Hypothalamus (tissue), 51 donors: ENCODE data around the gene KLHL26.
"Not testable (repeated sequence)": the region's sequence is repeated elsewhere in the genome, so short reads cannot be mapped to it uniquely, and the experiment has no call there.

Source experiments
- DNase-seq, 51 donors: peaks; one replicate each; lab custom pipeline; 2025; lab: John Stamatoyannopoulos, UW

KLHL26 gene

DNA sequence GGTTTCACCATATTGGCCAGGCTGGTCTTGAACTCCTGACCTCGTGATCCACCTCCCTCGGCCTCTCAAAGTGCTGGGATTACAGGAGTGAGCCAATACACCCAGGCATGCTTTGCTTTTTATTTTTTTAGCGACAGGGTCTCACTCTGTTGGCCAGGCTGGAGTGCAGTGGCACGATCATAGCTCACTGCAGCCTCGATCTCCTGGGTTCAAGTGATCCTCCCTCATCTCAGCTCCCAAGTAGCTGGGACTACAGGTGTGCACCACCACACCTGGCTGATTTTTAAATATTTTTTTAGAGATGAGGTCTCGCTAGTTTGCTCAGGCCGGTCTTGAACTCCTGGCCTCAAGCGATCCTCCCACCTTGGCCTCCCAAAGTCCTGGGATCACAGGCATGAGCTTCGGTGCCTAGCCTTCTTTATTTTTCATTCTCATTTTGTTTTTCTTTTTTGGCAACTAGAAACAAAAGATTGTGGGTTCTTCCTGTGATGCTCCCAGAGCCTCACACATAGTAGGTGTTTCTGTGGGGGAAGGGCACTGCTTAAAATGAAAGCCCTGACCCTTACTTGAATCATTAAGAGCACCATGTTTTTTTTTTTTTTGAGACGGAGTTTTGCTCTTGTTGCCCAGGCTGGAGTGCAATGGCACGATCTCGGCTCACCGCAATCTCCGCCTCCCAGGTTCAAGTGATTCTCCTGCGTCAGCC, 36.0 kb upstream of the KLHL26 start:
- not testable (repeated sequence) for DNase-seq

DNA sequence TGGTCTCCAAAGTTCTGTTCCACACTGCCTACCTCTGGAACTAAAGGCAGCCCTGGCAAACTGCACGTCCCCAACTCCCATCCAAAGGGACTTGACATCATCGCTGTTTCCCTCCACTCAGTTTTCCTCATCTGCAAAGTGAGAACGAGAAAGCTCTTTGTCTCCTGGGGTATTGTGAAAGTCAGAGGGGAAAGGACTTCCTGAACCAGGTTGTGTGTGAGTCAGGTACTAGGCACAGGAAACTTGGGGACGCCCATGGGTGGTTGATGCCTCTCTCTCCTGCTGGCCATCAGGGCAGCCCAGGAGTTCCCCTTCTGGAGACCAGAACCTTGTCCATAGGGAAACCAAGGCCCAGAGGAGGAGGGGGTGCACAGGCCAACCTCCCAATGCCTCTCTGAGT, 35.0 kb upstream of the KLHL26 start:
- DNase-seq: no peak

DNA sequence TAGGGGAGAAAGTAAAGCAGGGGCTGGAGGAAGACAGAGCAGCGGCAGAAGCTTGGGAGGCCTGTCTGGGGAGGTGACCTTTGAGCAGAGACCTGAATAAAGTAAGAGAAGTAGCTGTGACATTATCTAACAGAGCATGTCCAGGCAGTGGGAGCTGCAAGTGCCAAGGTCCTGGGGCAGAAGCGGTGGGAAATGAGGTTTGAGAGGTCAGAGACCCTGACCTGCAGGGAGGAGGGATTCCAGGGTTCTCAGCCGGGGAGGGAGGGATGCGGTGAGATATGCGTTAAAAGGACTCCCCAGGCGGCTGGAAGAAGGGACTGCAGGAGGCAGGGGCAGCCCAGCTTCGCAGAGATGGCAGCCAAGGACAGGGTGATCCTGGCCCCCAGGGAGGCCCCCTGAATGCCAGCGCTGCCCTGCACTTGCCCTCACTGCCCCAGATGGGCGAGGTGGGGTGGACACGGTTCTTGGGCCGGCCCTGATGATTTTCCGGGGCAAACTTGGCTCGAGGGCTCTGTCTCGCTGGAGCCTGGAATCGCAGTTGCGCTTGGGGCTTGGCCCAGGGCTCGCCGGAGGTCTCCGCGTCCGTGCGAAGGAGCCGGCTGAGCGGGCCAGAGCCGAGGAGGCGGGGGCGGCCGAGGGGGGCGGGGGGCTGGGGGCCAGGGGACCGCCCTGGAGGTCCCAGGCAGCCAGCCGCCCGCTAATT, 33.4 kb upstream of the KLHL26 start:
- no peak for DNase-seq

DNA sequence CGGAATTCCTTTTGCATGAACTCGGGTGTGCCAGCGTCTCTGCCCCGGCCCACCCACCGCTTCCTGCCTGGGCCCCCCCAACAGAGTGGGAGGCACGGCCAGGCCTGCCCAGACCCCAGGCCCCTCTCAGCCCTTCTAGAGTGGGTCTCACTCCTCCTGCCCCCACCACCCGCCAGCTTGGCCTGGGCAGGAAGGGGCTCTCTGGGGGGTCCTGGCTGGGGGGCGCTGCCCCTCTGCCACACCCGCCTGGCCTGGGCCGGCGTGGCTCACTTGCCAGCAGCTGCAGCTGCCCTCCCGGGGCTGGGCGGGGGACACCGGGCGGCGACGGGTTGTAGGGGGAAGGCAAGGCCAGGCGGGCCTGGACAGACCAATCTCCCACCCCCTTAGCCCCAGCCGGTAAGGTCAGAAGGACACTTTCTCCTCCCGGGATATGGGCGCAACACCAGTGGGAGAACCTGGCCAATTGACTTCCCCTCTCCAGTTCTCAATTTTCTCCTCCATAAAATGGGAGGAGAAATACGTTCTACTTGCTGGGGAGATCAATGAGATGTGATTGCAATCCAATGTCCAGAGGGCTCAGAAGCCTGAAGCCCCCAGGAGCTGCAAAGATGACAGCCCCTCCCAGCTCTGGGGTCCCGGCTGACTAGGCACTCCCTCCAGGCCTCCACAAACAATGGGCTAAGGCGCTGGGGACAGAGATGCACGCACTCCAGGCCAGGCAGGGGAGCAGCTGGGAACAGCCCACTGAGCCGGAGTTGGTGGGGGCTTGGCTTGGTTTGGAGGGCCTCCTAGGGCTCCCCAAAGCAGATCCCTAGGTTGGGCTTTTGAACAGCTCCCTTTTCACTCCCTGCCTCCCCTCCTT, 32.6 kb upstream of the KLHL26 start:
- no peak for DNase-seq

DNA sequence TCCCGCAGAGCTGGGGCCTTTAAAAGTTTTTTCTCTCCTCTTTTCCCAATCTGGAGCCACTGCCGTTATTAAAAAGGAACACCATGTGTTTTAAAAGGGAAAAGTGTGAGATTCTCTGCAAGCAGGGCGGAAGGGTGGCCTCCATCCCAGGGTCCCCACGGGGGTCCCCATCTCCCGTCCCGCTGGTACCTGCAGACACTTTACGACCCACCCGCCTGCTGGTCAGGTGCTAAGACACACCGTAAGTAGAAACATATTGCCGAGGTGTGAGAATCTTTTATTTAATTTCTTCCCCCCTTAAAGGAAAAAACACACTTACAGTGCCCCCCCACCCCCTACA, 32.0 kb upstream of the KLHL26 start:
- no peak for DNase-seq

DNA sequence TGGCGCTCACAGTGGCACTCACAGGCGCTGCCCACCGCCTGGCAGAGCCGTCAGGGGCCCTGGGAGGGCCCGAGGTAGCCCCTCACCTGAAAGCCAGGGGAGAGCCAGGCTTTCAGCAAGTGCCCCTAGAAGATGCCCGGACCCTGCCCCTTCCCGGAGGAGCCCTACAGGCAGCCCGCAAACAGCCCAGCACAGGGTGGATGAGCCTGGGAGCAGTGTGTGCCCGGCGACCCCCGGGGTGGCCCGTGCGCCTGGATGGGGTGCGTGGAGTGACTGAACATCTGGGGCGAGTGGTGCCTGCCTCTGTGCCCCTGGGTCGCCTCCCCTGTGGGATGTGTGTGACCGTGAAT, 31.7 kb upstream of the KLHL26 start:
- no peak for DNase-seq

DNA sequence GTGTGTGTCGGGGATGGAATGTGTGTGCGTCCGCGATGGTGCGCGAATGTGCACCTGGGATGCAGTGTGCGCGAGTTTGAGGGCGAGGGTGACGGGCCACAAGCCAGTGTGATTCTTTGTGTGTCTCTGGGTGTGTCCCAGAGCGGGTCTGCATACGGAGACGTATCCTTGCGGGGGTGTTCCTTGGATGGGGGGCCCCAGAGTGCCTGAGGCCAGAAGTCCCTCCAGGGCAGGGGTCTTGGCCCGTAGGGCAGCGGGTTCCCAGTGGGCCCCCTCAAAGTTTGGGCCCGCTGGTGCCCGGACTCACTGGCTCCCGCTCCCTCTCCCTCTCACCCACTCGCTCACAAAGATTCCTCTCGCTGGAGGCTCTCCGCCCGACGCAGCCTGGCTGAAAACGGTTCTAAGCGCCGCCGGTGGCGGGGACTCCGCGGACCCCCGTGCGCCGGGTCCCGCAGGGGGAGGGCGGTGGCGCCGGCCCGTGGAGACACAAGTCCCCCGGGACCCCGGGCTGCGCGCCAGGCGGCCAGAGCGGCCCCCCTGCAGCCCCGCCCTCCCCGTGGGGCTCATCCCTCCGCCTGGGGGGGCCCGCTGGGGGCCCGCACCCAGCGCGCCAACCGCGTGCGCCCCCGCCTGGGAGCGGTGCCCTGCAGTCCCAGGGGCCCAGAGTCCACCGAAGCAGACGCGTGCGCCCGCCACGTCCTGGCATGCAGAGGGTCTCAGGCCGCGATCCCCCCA, 31.1 kb upstream of the KLHL26 start:
- no peak for DNase-seq

DNA sequence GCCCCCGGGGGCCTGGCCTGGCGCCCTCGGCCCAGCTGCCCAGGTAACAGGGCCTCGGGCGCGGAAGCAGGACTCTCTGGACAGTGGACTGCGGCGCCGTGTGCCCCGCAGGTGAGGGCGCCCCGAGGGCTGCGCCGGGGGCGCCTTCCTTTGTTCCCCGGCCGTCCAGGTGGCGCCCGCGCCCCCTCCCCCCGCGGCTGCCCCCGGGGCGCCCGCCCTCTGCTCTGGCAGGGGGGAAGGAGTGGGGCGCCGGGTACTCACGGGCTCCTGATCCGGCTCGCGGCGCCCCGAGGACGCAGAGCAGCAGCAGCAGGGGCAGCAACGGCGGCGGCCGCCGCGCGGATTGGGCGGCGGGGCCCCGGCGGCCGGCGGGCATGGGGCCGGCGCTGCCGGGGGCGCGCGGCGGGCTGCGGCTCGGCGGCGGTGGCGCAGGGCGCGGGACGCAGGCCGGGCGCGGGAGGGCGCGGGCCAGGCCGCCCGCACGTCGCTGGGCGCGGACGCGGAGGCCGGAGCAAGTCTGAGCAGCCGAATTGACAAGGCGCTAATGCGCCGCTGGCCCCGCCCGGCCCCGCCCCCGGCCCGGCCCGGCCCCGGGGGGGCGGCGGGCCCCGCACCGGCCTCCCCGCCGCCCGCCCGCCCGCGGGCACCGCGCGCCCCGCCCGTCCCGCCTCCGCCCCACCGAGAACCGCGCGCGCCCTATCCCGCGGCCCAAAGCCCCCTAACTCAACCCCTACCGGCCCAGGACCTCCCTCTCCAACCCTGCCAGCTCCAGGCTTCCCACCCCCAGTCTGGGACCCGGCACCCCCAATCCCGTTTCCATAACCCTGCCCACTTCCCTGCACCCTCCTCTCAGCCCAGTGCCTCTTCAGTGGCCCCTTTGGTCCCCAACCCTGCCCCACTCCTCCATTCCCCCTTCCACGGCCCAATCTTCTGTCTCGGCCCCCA, 30.3 kb upstream of the KLHL26 start, which contains the start of gene CRLF1:
Gene CRLF1, minus strand, starts transcription at position 519 of the 945 bp plus-strand sequence. Its CDS starts 143 bp downstream, at position 376.
- DNase-seq: no peak

DNA sequence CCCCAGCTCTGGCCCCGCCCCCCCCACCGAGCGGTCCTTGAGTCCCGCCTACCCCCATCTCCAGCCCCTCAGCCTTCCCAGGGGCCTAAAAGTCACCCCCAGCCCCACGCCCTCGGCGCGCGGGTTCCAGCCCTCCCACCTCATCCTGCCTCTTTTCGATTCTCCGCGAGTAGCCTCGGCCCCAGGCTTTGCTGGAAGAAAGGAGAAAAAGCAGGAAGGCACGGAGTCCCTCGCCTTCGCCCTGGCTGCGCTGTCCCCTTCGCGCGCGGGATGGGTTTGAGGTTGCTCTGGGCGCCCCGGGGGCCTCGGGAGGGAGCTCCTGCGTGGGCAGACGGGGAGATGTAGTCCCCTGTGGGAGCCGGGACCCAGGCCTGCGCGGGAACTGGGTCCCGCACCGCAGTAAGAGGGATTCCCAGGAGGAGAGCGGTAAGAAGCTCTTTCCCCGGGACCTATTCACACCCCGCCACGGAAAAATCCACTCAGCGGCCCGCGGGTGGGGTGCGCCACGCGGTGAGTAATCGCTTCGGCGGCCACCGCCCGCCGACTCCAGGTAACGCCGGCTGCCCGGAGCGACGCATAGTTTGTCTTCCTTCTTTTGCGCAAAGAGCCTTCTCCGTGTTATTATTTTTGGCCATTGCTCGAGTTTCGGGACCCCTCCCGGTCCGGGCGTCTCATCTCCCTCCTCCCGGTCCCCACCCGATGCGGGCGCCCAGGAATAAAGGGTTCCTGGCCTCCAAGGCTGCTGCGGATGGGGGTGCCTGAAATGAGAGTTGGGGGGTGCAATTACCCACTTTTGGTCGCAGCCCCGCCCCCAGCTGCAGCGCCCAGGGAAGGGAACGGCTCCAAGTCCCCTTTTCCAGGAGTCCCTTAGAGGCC, 29.4 kb upstream of the KLHL26 start:
- peak in 1 of 51 donors; percentile 14 for DNase-seq

DNA sequence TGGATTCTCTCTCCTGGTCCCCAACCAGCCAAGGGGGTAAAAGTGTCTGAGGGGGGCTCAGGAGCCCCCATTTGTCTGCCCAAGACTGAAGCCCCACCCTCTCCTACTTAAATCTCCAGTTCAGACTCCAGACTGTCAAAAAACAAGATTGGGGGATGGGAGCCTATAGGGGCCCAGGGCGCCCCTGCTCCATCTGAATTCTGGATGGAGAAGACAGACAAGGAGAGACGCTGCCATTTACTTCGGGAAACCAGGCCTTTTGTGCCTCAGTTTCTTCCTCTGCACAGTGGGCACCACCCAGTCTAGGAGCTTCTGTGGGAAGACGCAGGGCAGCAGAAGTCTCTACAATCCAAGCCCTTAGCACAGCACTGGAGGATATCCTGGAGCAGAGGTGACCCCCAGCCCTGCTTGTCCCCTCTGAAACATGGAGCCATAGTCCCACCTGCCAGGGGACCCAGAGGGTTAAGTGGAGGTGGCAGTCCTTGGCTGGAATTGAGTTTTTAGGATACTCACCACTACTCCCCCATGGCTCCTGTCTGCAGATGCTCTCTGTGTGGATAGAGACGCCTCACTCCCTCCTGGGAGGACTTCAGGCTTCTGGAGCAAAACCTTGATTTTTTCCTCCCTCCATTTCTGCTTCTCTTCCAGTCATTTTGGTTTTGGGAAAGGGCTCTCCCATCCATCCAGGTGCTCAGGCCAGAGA, 28.6 kb upstream of the KLHL26 start:
- DNase-seq: no peak

DNA sequence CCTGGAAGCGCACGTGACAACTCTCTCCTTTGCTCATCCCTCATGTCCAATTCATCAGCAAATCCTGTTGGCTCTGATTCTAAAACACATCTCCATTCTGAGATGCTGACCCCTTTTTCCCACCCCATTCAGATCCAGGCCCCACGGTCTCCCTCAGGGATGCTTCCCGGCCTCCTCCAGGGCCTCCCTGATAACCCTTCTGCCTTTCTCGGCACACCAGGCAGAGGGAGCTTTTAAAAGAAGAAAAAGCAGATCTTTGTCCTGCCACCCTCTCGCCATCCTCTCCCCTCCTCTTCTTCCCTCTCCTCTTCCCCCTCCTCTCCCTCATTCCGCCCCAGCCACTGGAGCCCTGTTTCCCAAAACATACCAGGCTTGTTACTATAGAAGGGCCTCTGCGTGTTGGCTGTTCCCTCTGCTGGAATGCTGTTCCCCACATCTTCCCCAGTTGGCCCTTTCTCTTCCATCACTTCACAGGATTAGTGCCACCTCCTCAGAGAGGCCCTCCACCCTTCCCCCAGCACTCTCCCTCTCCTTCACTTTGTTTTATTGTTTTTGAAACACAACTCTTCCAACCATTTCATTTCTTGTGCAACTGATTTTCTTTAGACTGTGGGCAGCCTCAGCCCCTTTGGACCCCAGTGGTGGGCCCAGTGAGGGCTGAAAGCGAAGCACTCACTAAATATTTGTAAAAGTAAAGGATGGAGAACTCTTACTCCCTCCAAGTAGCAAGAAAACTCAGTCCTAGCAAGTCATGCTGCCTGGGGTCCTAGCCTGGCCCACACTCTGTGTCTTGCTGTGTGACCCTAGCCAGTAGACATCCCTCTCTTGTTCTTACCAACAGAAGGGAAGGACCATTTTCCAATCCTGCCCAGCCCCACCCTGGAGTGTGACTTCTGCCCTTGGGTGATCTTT, 27.8 kb upstream of the KLHL26 start:
- no peak for DNase-seq

DNA sequence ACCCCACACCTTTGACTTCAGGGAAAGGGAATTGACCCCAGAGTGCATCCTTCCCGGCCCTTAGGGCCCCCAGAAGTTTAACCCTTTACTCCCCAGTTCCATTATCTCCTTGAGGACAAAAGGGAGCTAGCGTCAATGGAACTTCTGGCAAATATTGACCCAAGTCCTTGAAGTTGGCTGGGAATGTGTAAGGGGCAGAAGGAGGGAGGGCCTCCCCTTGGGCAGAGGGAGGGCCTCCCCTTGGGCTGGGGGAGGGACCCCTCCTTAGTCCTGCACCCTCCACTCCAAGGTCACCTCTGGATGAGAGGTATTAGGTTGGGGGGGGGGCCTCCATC, 27.1 kb upstream of the KLHL26 start:
- DNase-seq: no peak

DNA sequence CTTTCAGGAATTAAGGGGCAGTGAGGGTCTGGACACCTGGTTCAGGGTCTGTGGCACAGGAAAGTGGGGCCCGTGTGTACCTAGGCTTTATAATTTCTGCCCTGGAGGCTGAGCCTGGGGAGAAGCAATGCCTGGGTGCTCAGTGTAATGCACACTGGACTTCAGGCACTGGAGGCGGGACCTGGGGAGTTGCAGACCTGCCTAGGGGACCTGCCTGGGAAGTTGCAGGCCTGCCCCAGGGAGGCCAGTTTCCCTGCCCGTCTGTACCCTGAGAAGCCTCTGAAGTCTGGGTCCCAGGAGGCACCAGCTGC, 26.6 kb upstream of the KLHL26 start:
- no peak for DNase-seq

DNA sequence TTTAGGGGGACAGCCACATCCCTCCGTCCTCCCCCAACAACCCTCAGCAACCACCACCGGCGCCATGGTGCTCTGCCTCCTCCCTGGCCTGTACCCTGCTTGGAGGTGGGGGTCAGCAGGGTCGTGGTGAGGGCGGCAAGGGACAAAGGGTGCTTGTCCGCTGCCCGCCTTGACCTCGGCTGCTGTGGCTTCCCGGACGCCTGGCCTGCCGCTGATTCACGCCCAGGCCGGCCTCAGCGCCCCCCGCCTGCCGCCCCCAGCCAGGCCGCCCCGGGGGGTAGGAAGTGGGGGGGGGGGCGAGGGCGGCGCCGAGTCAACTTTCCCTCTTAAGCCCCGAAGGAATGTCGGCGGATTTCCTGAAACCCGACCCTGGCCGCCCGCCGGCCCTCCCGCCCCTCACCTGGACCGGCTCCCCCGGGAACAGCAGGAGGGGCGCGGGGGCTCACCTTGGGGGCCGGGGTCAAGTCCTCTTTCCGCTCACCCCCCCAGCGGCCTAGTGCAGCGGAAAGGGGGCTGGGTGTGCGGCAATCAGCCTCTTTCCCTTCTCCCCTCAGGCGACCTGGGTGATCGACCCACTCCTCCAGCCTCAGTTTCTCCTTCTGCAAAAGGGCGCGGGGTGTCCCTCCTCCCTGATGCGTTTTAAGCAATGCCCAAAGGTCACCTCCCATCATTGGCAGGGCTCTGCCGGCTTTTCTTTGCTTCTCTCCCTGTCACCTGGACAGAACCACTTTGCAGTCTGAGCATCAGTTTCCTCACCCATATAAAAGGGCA, 26.1 kb upstream of the KLHL26 start:
- DNase-seq: no peak

DNA sequence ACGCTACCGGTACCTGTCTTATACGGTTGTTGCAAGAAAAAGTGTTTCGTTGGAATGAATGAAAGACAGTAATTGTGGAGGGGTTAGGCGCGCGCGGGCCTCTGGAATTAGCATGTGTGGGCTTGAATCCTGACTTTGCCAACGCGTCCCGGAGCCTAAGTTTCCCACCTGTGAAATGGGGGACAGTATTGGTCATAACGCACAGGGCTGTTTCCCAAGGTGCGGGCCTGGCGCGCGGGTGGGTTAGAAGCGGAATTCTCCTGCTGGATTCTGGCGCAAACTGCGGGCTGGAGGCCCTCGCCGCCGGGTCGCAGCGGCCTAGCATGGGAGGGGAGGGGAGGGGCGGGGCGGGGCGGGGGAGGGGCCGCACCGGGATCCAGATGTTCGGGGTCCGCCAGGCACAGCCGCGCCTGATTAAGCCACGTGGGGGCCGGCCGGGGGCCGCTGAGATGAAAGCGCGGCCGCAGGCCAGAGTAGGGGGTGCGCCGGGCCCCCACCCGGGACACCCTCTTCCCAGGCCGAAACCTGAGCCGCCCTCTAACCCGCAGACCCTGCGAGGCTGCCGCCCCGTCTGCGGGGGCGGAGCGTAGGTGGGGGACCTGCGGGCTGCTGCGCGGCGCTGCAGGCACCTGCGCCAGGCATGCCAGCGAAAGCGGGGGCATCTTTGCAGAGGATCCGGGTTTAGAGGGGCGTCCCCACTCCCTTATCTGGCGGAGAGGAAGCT, 25.3 kb upstream of the KLHL26 start:
- DNase-seq: no peak
